HG03280 (cell line): ENCODE results near the gene CHAC1.

Experiments
- ATAC-seq: cut with Tn5 transposase; IDR thresholded peaks from one replicate; pipeline ENCODE4 v1.9.1; 2021; ENCODE audit warnings: mild to moderate bottlenecking, moderate library complexity; ENCODE audit not compliant: unreplicated experiment

Gene CHAC1

GRCh38 chr15:40922608-40923005, 30.7 kb upstream of the CHAC1 start:
- no peak for ATAC-seq

GRCh38 chr15:40923551-40923950, 29.7 kb upstream of the CHAC1 start:
- ATAC-seq = no peak

- no peak for ATAC-seq
Measured at GRCh38 chr15:40925495-40925862, 27.8 kb upstream of the CHAC1 start.

- no peak for ATAC-seq
Measured at GRCh38 chr15:40925863-40926658, 27.2 kb upstream of the CHAC1 start.

GRCh38 chr15:40926659-40927494, 26.4 kb upstream of the CHAC1 start:
- no peak for ATAC-seq

- ATAC-seq = no peak
Measured at GRCh38 chr15:40927495-40927872, 25.8 kb upstream of the CHAC1 start.

- no peak for ATAC-seq
Measured at GRCh38 chr15:40927873-40928806, 25.1 kb upstream of the CHAC1 start.

- ATAC-seq = no peak
Measured at GRCh38 chr15:40928821-40929659, 24.2 kb upstream of the CHAC1 start, which contains the start of gene DLL4. Gene DLL4 (plus strand): TSS chr15:40929340. CDS start chr15:40929669, 329 bp downstream.

- no peak for ATAC-seq
Measured at GRCh38 chr15:40929660-40930429, 23.4 kb upstream of the CHAC1 start.

- no peak for ATAC-seq
Measured at GRCh38 chr15:40930430-40931299, 22.6 kb upstream of the CHAC1 start.

- no peak for ATAC-seq
Measured at GRCh38 chr15:40931300-40932142, 21.8 kb upstream of the CHAC1 start.

- ATAC-seq = no peak
Measured at GRCh38 chr15:40932156-40932555, 21.1 kb upstream of the CHAC1 start.

- no peak for ATAC-seq
Measured at GRCh38 chr15:40932649-40933516, 20.4 kb upstream of the CHAC1 start.

GRCh38 chr15:40933517-40933902, 19.8 kb upstream of the CHAC1 start:
- ATAC-seq = no peak

GRCh38 chr15:40934457-40934856, 18.8 kb upstream of the CHAC1 start:
- no peak for ATAC-seq

GRCh38 chr15:40936234-40936708, 17.0 kb upstream of the CHAC1 start:
- no peak for ATAC-seq
